ENCODE results near the gene RRAS2. TPM values are rescaled to one million over a fixed set of nuclear protein-coding genes. Genes with fewer than 3 reads are reported as not detected.

RRAS2 gene
- total RNA-seq, 1 experiment from 2014 or later, result 42.2 TPM

DNA sequence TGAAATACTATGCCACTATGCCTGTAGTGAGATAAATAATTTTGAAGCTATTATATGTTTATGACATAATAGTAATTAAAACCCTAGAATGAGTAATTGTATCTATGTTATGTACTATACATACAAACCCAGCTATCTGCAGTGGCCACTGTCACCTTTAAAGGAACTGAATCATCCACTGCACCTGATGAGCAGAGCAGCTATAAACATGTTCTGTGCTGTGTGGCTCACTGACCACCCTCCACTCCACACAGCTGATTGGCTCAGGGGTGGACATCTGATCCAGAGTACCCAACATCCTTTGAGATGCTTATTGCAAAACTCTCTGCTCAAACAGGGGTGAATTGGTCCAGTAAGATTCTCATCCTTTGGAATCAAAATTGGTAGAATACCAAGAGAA is 19.2 kb upstream of the RRAS2 start:
- Histone ChIP-seq H3K9me2 (ENCODE audit: insufficient read depth) (no peaks in the 10 kb centered on the region), H3K4me2 (no peak overlapping the region), H3K79me2 (ENCODE audit: low read depth) (no peaks in the 10 kb centered on the region), H3K27ac (no peak overlapping the region), H3K27me3 (ENCODE audit: insufficient read depth, low read depth) (no peaks in the 10 kb centered on the region), H3F3A (ENCODE audit: insufficient read depth, low read depth) (peaks cover 14% of the 10 kb centered on the region), H3K4me3 (no peak overlapping the region), H3K36me3 (ENCODE audit: low read depth) (no peaks in the 10 kb centered on the region), H3K9me3 (ENCODE audit: insufficient read depth, low read depth) (no peaks in the 10 kb centered on the region; the same call in 1 of the 2 replicates), H2AFZ (no peak overlapping the region), H4K20me1 (ENCODE audit: insufficient read depth) (no peaks in the 10 kb centered on the region), H3K4me1 (replicated peaks; ENCODE audit: insufficient read depth) (peaks cover 46% of the 10 kb centered on the region)
- BruUV-seq (replicated peaks), result no TSS peak
- TF ChIP-seq, protein P1, sequence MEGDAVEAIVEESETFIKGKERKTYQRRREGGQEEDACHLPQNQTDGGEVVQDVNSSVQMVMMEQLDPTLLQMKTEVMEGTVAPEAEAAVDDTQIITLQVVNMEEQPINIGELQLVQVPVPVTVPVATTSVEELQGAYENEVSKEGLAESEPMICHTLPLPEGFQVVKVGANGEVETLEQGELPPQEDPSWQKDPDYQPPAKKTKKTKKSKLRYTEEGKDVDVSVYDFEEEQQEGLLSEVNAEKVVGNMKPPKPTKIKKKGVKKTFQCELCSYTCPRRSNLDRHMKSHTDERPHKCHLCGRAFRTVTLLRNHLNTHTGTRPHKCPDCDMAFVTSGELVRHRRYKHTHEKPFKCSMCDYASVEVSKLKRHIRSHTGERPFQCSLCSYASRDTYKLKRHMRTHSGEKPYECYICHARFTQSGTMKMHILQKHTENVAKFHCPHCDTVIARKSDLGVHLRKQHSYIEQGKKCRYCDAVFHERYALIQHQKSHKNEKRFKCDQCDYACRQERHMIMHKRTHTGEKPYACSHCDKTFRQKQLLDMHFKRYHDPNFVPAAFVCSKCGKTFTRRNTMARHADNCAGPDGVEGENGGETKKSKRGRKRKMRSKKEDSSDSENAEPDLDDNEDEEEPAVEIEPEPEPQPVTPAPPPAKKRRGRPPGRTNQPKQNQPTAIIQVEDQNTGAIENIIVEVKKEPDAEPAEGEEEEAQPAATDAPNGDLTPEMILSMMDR (conservative IDR thresholded peaks at IDR 0.05), result no peak
- no peak for TF ChIP-seq EZH2 (IDR thresholded peaks at IDR 0.05; ENCODE audit: low read depth)
- ChIA-PET CTCF (no interaction called here), POLR2A (ENCODE audit: unreplicated experiment) (no interaction called here)
- no peak for DNase-seq
- intact Hi-C loops (cut with micrococcal nuclease; ENCODE audit: unreplicated experiment), result no loop called here

DNA sequence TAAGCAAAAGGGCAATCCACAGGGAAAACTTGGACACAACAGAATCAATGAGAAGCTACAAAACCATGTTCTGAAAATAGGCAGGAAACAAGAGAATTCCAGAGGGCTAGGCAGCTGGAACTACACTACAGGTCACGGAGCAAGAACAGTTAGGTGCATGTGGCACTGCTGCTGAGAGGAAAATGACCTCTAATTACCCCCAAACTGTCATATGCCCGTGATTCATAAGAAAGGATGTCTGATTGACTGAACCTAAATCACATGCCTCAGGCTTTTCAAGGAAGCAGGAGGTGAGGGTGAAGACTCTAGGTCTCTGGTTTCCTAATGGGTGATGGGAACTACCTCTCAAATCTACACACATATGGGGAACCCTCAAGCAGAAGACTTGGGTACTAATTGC is 17.9 kb upstream of the RRAS2 start:
- Histone ChIP-seq H3K4me3 (no peak overlapping the region), H3K4me1 (replicated peaks; ENCODE audit: insufficient read depth) (peaks cover 45% of the 10 kb centered on the region), H3K36me3 (ENCODE audit: low read depth) (no peaks in the 10 kb centered on the region), H3K9me2 (ENCODE audit: insufficient read depth) (no peaks in the 10 kb centered on the region), H3F3A (ENCODE audit: insufficient read depth, low read depth) (peaks cover 14% of the 10 kb centered on the region), H3K27ac (no peak overlapping the region), H3K4me2 (no peak overlapping the region), H3K9me3 (ENCODE audit: insufficient read depth, low read depth) (no peaks in the 10 kb centered on the region; the same call in 1 of the 2 replicates), H3K79me2 (ENCODE audit: low read depth) (no peaks in the 10 kb centered on the region), H4K20me1 (ENCODE audit: insufficient read depth) (no peaks in the 10 kb centered on the region), H2AFZ (no peak overlapping the region), H3K27me3 (ENCODE audit: insufficient read depth, low read depth) (no peaks in the 10 kb centered on the region)
- TF ChIP-seq EZH2 (IDR thresholded peaks at IDR 0.05; ENCODE audit: low read depth), result no peak
- TF ChIP-seq, protein P1 (conservative IDR thresholded peaks at IDR 0.05), result no peak
- POLR2A ChIA-PET (ENCODE audit: unreplicated experiment), result no interaction called here
- no TSS peak for BruUV-seq (replicated peaks)
- DNase-seq, result peak in 1 of 2 experiments; percentile 67
- intact Hi-C loops (cut with micrococcal nuclease; ENCODE audit: unreplicated experiment), result no loop called here
- CTCF ChIA-PET, result no interaction called here

DNA sequence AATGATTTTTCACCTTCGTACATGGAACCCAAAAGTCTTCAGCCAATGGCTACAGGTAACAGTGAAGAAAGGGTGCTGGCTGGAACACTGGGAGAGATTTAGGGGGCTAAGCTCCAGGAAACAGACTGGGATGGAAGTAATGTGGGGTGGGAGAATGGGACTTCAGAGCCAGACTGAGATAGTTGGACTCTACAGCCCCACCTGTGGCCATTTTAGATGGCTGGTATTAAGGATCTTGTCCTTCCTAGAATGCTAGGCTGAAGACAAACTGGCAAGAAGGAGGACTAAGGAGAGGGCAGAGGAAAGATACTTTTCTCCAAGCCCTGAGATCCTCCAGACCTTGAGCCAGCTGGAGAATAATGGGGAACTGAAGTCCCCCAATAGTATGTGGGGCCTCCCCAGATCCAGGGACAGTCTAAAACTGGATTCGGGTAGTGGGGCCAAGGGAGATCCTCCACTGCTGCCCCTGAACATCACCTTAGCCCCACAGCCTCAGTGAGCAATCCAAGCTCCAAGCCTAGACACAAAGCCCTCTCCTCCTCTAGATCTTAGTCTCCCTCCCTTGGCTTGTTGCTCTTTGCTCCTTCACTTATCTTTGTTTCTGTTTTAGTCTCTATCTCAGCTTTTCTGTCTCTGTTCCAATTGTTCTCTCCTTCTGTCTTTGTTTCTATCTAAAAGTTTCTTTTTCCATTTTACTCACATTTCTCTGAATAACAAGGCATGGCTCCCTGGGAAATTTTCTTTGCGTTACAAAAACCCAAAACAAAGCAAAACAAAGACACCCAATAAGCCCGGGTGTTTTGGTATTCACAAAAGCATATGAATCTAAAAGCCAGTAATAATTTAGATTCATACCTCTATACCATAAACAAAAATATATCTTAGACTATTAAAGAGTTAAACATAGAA is 16.2 kb upstream of the RRAS2 start:
- Histone ChIP-seq H3K79me2 (ENCODE audit: low read depth) (no peaks in the 10 kb centered on the region), H3K36me3 (ENCODE audit: low read depth) (no peaks in the 10 kb centered on the region), H3K9me3 (ENCODE audit: insufficient read depth, low read depth) (no peaks in the 10 kb centered on the region; the same call in 1 of the 2 replicates), H3K4me1 (replicated peaks; ENCODE audit: insufficient read depth) (peaks cover 34% of the 10 kb centered on the region), H3K4me2 (peak overlapping the region; percentile 5; the same call in 1 of the 2 replicates), H4K20me1 (ENCODE audit: insufficient read depth) (no peaks in the 10 kb centered on the region), H2AFZ (no peak overlapping the region), H3K9me2 (ENCODE audit: insufficient read depth) (no peaks in the 10 kb centered on the region), H3F3A (ENCODE audit: insufficient read depth, low read depth) (peaks cover 14% of the 10 kb centered on the region), H3K27ac (peak overlapping the region; percentile 48), H3K4me3 (no peak overlapping the region), H3K27me3 (ENCODE audit: insufficient read depth, low read depth) (no peaks in the 10 kb centered on the region)
- TF ChIP-seq, protein P1 (conservative IDR thresholded peaks at IDR 0.05), result no peak; the same call in 1 of the 2 replicates
- no peak for TF ChIP-seq EZH2 (IDR thresholded peaks at IDR 0.05; ENCODE audit: low read depth)
- intact Hi-C loops (cut with micrococcal nuclease; ENCODE audit: unreplicated experiment), result no loop called here
- CTCF ChIA-PET, result interaction anchor here (0.5 kb wide), 1 partner anchor 91 kb away, joined by 3 read pairs; no protein-coding TSS in a partner anchor
- BruUV-seq (replicated peaks), result no TSS peak
- POLR2A ChIA-PET (ENCODE audit: unreplicated experiment), result no interaction called here
- DNase-seq, result no peak
